NCI-H82 treated with DMSO at 0.1 percent for 48 hours (cell line): ENCODE data around the gene EPAS1.
A peak's percentile ranks its signal among the peaks of the same experiment; 100 is the strongest.

Source experiments
- DNase-seq: peaks from one replicate; lab custom pipeline; 2025; ENCODE audit not compliant: unreplicated experiment; lab: John Stamatoyannopoulos, UW

Gene EPAS1

GRCh38 chr2:46338674-46339073 is 41.5 kb downstream of the EPAS1 start:
- no peak for DNase-seq

GRCh38 chr2:46339200-46339599 is 42.0 kb downstream of the EPAS1 start:
- no peak for DNase-seq

- peak; percentile 14 for DNase-seq
Observed at GRCh38 chr2:46339676-46340459, 42.7 kb downstream of the EPAS1 start.

GRCh38 chr2:46340740-46341420 is 43.7 kb downstream of the EPAS1 start:
- no peak for DNase-seq

GRCh38 chr2:46342566-46343315 is 45.5 kb downstream of the EPAS1 start:
- no peak for DNase-seq

GRCh38 chr2:46344706-46345105 is 47.5 kb downstream of the EPAS1 start:
- DNase-seq: no peak

GRCh38 chr2:46345775-46346174 is 48.6 kb downstream of the EPAS1 start:
- no peak for DNase-seq

GRCh38 chr2:46346719-46347118 is 49.5 kb downstream of the EPAS1 start:
- no peak for DNase-seq

GRCh38 chr2:46347648-46348280 is 50.6 kb downstream of the EPAS1 start:
- no peak for DNase-seq

- DNase-seq: no peak
Observed at GRCh38 chr2:46349115-46349547, 51.9 kb downstream of the EPAS1 start.

- no peak for DNase-seq
Observed at GRCh38 chr2:46350029-46350689, 53.0 kb downstream of the EPAS1 start.

- DNase-seq: no peak
Observed at GRCh38 chr2:46351098-46351749, 54.0 kb downstream of the EPAS1 start.

GRCh38 chr2:46351750-46352138 is 54.5 kb downstream of the EPAS1 start:
- no peak for DNase-seq

GRCh38 chr2:46352621-46353020 is 55.4 kb downstream of the EPAS1 start:
- no peak for DNase-seq

GRCh38 chr2:46353509-46353908 is 56.3 kb downstream of the EPAS1 start:
- DNase-seq: no peak

- no peak for DNase-seq
Observed at GRCh38 chr2:46355756-46356155, 58.5 kb downstream of the EPAS1 start.

- DNase-seq: no peak
Observed at GRCh38 chr2:46356991-46357390, 59.8 kb downstream of the EPAS1 start.

- no peak for DNase-seq
Observed at GRCh38 chr2:46358713-46359112, 61.5 kb downstream of the EPAS1 start.

- DNase-seq: no peak
Observed at GRCh38 chr2:46360303-46360702, 63.1 kb downstream of the EPAS1 start.

- no peak for DNase-seq
Observed at GRCh38 chr2:46361920-46362666, 64.9 kb downstream of the EPAS1 start.
